ENCODE data around the gene DDTL. TPM values are rescaled to one million over a fixed set of nuclear protein-coding genes. Genes with fewer than 3 reads are reported as not detected.
"Not testable (repeated sequence)": the region's sequence is repeated elsewhere in the genome, so short reads cannot be mapped to it uniquely, and the experiment has no call there.

DDTL gene
- total RNA-seq (1 to 10 TPM in 2 of 4 donors, not detected in 2; 1.5 to 2.4 TPM), polyA plus RNA-seq (2.7 TPM)
- long read RNA-seq, donor 1 = 0 reads
- long read RNA-seq, donor 2 = 0 reads
- long read RNA-seq, donor 3, partial matches to known transcripts = 0 of 1 reads
- long read RNA-seq, donor 3, other reads (novel, unspliced or antisense) = 1 of 1 reads
- long read RNA-seq, donor 4 = 0 reads

DNA sequence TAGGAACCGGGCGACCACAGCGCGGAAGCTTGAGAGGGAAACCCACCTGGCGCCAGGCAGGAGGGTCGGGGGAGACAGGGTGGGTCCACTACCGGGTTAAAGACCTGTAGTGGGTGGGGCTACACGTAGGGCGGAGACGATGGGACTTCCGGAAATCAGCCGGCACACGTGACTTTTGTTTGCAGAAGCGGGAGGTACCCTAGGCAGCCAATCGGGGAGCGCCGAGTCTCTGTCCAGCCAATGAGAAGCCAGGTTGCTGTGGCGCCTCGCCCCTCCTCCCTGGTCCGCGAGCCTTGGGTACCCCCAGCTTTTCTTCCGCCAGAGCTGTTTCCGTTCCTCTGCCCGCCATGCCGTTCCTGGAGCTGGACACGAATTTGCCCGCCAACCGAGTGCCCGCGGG, at the start of gene DDTL:
TSS of gene DDTL (plus strand) at position 321 of the 400 bp plus-strand sequence. CDS start at position 348, 27 bp downstream.
- WGBS = no CpG with 5 or more reads among the region's 30 CpGs
- H3K4me1 ChIP-seq (ENCODE audit: control insufficient read depth, insufficient read depth, low read length); intact Hi-C loops (cut with DNase I); H3K4me3 ChIP-seq (ENCODE audit: low read length); DNase-seq; H3K27me3 ChIP-seq (ENCODE audit: control insufficient read depth, insufficient read depth); H3K27ac ChIP-seq (ENCODE audit: low read length); H3K9me3 ChIP-seq (ENCODE audit: control insufficient read depth, low read length): not testable (repeated sequence)
- ATAC-seq = peak; percentile 95 to 96

DNA sequence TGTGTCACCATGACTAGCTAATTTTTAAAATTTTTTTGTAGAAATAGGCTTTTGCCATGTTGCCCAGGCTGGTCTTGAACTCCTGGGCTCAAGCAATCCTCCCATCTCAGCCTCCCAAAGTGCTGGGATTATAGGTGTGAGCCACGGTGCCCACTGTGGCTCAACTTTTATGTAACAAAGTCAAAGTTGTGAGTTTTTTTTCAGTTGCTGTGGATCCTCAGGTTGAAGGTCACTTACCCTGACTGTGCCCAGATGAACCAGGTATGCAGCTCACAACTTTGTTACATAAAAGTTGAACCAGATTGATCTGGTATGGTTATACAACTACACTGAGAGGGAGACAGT, 46.4 kb upstream of the DDTL start:
- intact Hi-C loops (cut with DNase I) = not testable (repeated sequence)
- 98% methylated on average over 1 of the region's 1 CpG for WGBS

DNA sequence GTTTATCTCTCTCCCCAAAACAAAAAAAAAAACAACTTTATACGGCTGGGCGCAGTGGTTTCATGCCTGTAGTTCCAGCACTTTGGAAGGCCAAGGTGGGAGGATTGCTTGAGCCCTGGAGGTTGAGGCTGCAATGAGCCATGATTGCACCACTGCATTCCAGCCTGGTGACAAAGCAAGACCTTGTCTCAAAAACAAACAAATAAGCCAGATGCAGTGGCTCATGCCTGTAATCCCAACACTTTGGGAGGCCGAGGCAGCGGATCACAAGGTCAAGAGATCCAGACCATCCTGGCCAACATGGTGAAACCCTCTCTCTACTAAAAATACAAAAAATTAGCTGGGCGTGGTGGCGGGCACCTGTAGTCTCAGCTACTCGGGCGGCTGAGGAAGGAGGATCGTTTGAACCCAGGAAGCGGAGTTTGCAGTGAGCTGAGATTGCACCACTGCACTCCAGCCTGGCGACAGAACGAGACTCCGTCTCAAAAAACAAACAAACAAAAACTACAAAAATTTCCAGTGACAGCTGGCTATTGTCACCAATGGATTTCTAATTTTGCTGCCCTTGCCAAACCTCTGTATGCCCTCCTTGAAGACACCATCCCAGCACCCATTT, 45.0 kb upstream of the DDTL start:
- intact Hi-C loops (cut with DNase I); H3K9me3 ChIP-seq (ENCODE audit: control insufficient read depth, low read length); DNase-seq; H3K27ac ChIP-seq (ENCODE audit: low read length); H3K4me1 ChIP-seq (ENCODE audit: control insufficient read depth, insufficient read depth, low read length); ATAC-seq; H3K4me3 ChIP-seq (ENCODE audit: low read length); H3K27me3 ChIP-seq (ENCODE audit: control insufficient read depth, insufficient read depth): not testable (repeated sequence)
- 90% methylated on average over 13 of the region's 13 CpGs for WGBS

More for the DNA sequence above, 46.4 kb upstream of the DDTL start:
- H3K4me1 ChIP-seq (ENCODE audit: control insufficient read depth, insufficient read depth, low read length); DNase-seq; H3K9me3 ChIP-seq (ENCODE audit: control insufficient read depth, low read length); ATAC-seq; H3K4me3 ChIP-seq (ENCODE audit: low read length); H3K27ac ChIP-seq (ENCODE audit: low read length); H3K27me3 ChIP-seq (ENCODE audit: control insufficient read depth, insufficient read depth): not testable (repeated sequence)

DNA sequence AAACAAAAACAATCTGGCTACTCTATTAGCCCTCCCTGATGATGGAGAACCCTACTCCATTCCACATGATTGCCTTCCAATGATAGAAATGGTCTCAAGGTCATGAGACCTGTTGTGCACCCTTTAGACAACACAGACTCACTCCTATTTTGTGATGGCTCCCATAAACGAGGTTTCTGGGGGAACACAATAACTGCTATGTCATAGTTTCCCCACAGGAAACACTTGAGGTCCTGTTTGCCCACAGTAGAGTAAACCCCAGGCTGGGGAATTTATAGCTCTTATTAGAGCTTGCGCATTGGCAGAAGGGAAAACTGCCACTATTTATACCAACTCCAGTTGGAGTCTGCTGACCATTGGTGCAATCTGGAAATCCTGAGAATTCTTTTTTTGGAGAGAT, 43.8 kb upstream of the DDTL start:
- Histone ChIP-seq H3K9me3 (ENCODE audit: control insufficient read depth, low read length) (no peaks in the 10 kb centered on the region), H3K4me1 (ENCODE audit: control insufficient read depth, insufficient read depth, low read length) (no peaks in the 10 kb centered on the region), H3K4me3 (ENCODE audit: low read length) (no peak overlapping the region), H3K27me3 (ENCODE audit: control insufficient read depth, insufficient read depth) (no peaks in the 10 kb centered on the region), H3K27ac (ENCODE audit: low read length) (no peak overlapping the region)
- DNase-seq (no peak), ATAC-seq (no peak)
- 67% methylated on average over 2 of the region's 2 CpGs for WGBS
- intact Hi-C loops (cut with DNase I) = no loop called here

DNA sequence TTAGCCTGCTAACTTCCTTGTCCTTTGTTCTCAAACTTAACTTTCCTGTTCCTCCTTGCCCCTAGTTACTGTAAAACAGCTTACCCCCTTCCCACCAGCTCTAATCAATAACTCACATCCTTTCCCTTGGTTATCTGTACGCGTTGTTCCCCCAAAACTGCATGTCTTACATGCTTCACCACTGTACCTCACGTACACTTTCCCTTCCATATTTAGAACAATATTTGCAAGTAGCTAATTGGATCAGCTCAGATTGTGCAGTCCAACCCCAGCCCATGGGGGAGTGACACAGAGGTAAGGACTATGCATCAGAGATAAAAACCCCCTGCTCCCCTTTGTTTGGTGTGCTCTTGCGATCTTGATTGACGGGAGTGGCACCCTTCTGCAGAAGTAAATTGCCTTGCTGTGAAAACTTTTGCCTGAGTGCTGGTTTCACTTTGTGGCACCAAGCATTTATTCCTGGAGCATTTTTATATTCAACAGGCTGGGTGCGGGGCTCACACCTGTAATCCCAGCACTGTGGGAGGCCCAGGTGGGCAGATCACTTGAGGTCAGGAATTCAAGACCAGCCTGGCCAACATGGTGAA, 41.6 kb upstream of the DDTL start:
- Histone ChIP-seq H3K4me3 (ENCODE audit: low read length) (no peak overlapping the region), H3K4me1 (ENCODE audit: control insufficient read depth, insufficient read depth, low read length) (no peaks in the 10 kb centered on the region), H3K9me3 (ENCODE audit: control insufficient read depth, low read length) (no peaks in the 10 kb centered on the region), H3K27me3 (ENCODE audit: control insufficient read depth, insufficient read depth) (no peaks in the 10 kb centered on the region), H3K27ac (ENCODE audit: low read length) (no peak overlapping the region)
- WGBS = 92% methylated on average over 6 of the region's 6 CpGs
- no peak for DNase-seq
- intact Hi-C loops (cut with DNase I) = no loop called here
- ATAC-seq = no peak

DNA sequence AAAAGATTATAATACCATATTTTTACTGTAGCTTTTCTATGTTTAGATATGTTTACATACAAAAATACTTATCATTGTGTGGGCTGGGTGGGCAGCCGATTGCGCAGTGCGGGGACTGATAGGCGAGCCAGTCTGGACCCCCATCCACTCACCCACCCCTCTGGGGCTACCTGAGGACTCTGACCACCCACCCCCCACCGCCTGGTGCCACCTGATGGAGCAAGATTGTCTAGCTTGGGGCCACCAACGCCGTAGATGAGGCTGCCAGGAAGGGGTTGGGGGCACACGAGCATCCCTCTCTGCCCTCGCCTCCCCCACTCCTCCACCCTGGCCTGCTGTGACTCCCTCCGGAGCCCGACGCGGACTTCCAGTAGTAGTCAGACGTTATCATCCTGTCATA, 40.1 kb upstream of the DDTL start:
- DNase-seq (no peak), ATAC-seq (no peak)
- no peaks in the 10 kb centered on the region for H3K27me3 ChIP-seq (ENCODE audit: control insufficient read depth, insufficient read depth)
- no peak overlapping the region for H3K4me3 ChIP-seq (ENCODE audit: low read length)
- WGBS = 77% methylated on average over 14 of the region's 14 CpGs
- intact Hi-C loops (cut with DNase I) = no loop called here
- no peak overlapping the region for H3K27ac ChIP-seq (ENCODE audit: low read length)
- H3K9me3 ChIP-seq (ENCODE audit: control insufficient read depth, low read length) = no peaks in the 10 kb centered on the region
- no peaks in the 10 kb centered on the region for H3K4me1 ChIP-seq (ENCODE audit: control insufficient read depth, insufficient read depth, low read length)

DNA sequence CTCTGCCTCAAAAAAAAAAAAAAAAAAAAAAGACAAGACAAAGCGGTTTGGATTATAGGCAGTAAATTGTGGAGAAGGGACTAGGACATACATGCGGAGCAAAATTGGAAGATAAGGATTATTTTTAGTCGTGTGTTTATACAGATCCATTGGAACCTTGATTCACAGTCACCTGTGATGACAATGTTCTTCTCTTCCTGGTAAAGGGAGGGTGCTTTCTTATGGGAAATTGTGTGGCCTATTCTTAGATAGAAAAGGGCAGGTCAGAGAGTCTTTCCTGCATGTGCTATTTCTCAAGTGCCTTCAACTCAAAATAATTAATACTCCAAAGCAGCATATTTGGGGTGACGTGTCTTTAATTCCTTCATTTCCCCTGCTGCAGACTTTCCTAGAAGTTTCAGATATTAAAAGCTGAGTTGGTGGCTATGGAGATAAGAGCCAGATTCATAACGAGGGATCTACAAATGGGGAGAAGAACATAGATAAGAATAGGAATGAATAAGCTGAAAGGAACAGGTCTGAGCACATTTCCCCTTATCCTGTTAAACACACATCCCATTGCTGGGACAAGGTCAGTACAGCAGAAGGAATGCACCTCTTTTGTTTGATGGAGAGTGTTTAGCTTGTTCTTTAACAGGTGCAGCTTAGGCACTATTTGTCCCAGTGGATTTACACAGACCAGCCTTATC, 28.2 kb upstream of the DDTL start:
- H3K27me3 ChIP-seq (ENCODE audit: control insufficient read depth, insufficient read depth) = no peaks in the 10 kb centered on the region
- no peak overlapping the region for H3K4me3 ChIP-seq (ENCODE audit: low read length)
- no peaks in the 10 kb centered on the region for H3K9me3 ChIP-seq (ENCODE audit: control insufficient read depth, low read length)
- ATAC-seq (peak; percentile 24 to 63), DNase-seq (no peak)
- 50% methylated on average over 5 of the region's 5 CpGs for WGBS
- no peaks in the 10 kb centered on the region for H3K4me1 ChIP-seq (ENCODE audit: control insufficient read depth, insufficient read depth, low read length)
- no peak overlapping the region for H3K27ac ChIP-seq (ENCODE audit: low read length)
- intact Hi-C loops (cut with DNase I) = loop anchor here in 1 of 4 donors (5.0 kb wide), 1 partner anchor 69 kb away; the partner anchor contains the start of gene GSTT4

DNA sequence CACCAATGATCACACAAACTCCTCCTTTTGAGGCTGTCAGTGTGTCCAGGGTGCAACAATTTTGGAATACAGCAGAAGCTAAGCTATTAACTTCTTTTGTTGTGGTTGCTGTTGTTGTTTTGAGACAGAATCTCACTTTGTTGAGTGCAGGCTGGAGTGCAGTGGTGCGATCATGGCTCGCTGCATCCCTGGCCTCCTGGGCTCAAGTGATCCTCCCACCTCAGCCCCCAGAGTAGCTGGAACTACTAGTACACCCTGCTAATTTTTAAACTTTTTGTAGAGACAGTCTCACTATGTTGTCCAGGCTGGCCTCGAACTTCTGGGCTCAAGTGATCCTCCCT, 27.7 kb upstream of the DDTL start:
- DNase-seq (no peak), ATAC-seq (no peak)
- intact Hi-C loops (cut with DNase I) = loop anchor here in 1 of 4 donors (5.0 kb wide), 1 partner anchor 68 kb away; the partner anchor contains the start of gene GSTT4
- Histone ChIP-seq H3K27ac (ENCODE audit: low read length) (no peak overlapping the region), H3K4me3 (ENCODE audit: low read length) (no peak overlapping the region), H3K27me3 (ENCODE audit: control insufficient read depth, insufficient read depth) (no peaks in the 10 kb centered on the region), H3K9me3 (ENCODE audit: control insufficient read depth, low read length) (no peaks in the 10 kb centered on the region), H3K4me1 (ENCODE audit: control insufficient read depth, insufficient read depth, low read length) (no peaks in the 10 kb centered on the region)
- WGBS = 81% methylated on average over 3 of the region's 3 CpGs

DNA sequence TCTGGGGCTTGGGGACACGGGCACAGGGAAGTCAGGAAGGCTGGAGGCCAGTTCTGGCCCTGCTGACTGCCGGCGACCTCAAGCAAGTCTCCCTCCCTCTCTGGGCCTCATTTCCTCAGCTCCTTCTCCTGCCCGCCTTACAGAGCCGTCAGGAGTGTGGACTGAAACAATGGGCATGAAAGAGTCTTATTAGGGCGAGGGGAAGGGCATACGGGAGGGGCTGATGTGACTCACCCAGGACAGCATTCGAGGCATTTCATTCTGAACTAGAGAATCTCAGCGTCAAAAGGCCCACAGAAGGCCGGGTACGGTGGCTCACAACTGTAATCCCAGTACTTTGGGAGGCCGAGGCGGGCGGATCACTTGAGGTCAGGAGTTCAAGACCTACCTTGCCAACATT, 26.5 kb upstream of the DDTL start:
- WGBS = 93% methylated on average over 2 of the region's 14 CpGs
- intact Hi-C loops (cut with DNase I) = not testable (repeated sequence)

DNA sequence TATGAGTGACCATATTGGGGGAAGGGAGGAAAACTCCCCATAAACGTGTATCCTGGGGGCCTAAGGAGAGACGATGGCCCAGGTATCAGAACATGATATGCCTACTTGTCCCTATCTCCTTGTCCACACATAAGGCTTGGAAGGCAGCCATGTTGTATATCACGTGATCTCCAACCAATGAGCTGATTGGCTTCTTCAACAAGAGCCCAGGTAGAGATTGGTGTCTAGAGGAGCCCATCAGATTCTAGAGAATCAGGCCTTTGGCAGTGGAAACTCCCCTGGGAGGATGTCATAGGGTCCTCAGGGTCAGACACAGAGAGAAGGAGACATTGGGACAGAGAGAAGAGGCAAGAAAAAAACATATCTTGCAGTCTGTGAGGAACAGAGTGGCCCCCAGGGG, 19.3 kb upstream of the DDTL start:
- 46% methylated on average over 3 of the region's 3 CpGs for WGBS
- intact Hi-C loops (cut with DNase I); H3K9me3 ChIP-seq (ENCODE audit: control insufficient read depth, low read length); ATAC-seq; H3K27me3 ChIP-seq (ENCODE audit: control insufficient read depth, insufficient read depth); H3K4me3 ChIP-seq (ENCODE audit: low read length); H3K27ac ChIP-seq (ENCODE audit: low read length); DNase-seq; H3K4me1 ChIP-seq (ENCODE audit: control insufficient read depth, insufficient read depth, low read length): not testable (repeated sequence)

More for the DNA sequence above, 26.5 kb upstream of the DDTL start:
- not testable (repeated sequence) for H3K4me1 ChIP-seq (ENCODE audit: control insufficient read depth, insufficient read depth, low read length); H3K27ac ChIP-seq (ENCODE audit: low read length); H3K9me3 ChIP-seq (ENCODE audit: control insufficient read depth, low read length); DNase-seq; H3K4me3 ChIP-seq (ENCODE audit: low read length); H3K27me3 ChIP-seq (ENCODE audit: control insufficient read depth, insufficient read depth)
- ATAC-seq = peak; percentile 41 to 51

DNA sequence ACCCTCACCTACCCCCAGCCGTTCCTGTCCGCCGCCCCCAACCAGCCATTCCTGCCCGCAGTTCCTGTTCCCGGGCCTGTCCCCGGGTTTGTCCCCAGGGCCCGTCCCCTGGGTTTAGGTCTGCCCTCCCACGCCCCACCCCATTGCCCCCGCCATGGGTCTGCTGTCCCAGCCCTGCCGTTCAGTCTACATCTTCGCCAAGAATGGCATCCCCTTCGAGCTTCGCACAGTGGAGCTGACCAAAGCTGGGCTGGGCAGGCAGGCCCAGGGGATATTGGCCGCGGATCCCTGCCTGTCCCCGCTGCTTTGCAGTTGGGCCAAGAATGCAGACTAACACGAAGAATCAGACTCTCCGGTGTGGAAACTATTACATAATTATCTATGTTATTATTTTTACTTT, 16.9 kb upstream of the DDTL start:
- ATAC-seq = not testable (repeated sequence)

More for the DNA sequence above, 16.9 kb upstream of the DDTL start:
- H3K4me3 ChIP-seq (ENCODE audit: low read length); H3K9me3 ChIP-seq (ENCODE audit: control insufficient read depth, low read length); intact Hi-C loops (cut with DNase I); H3K4me1 ChIP-seq (ENCODE audit: control insufficient read depth, insufficient read depth, low read length); DNase-seq; H3K27ac ChIP-seq (ENCODE audit: low read length); H3K27me3 ChIP-seq (ENCODE audit: control insufficient read depth, insufficient read depth): not testable (repeated sequence)
- 78% methylated on average over 17 of the region's 18 CpGs for WGBS

Measured in right cardiac atrium (tissue), 5 donors.